HT-29 (cell line): ENCODE measurements around the gene FAM193A. TPM values are rescaled to one million over a fixed set of nuclear protein-coding genes. Genes with fewer than 3 reads are reported as not detected.

Source experiments
- DNase-seq: peaks from one replicate; pipeline ENCODE4 v3.0.0-alpha.2; 2015; ENCODE audit warnings: low spot score
- small RNA-seq: library from RNA; depleted of rRNA; stranded (forward); fragments of <200 nt; gene quantifications from one replicate; pipeline ENCODE3, GENCODE V24; 2014
- total RNA-seq: library from RNA; depleted of rRNA; stranded (reverse); fragments of >200 nt; shearing (Covaris generic); gene quantifications from 2 replicates; pipeline ENCODE4 v1.2.3, GENCODE V29; 2014; rRNA removed

The FAM193A gene
- total RNA-seq, 1 experiment from 2014 or later = 13.8 TPM

GRCh38 chr4:2781911-2782310 is 245.5 kb downstream of the FAM193A start:
- DNase-seq = no peak

Small RNA genes within 50 kb of the gene (small RNA-seq; reads per million reads assigned to genes)
- gene CR545473.1 (not detected), gene RF00019 (not detected)

Other genes with a start within 250 kb of the FAM193A start
- gene ZFYVE28, start 118.0 kb upstream of the FAM193A start, total RNA-seq = 0.26 and 2.0 TPM in 2 replicates
- not detected in 2 replicates for gene CFAP99, start 117.7 kb upstream of the FAM193A start, total RNA-seq
- gene RNF4, start 67.5 kb upstream of the FAM193A start, total RNA-seq = 44.9 and 47.1 TPM in 2 replicates
- gene TNIP2, start 219.7 kb downstream of the FAM193A start, total RNA-seq = 99.9 and 119 TPM in 2 replicates